ENCODE measurements around the gene ERCC2. TPM values are rescaled to one million over a fixed set of nuclear protein-coding genes. Genes with fewer than 3 reads are reported as not detected.

The ERCC2 gene
- total and polyA plus RNA-seq, 4 donors: 3.3 to 8.7 (median 8.2) TPM

- H3K27me3 ChIP-seq (ENCODE audit: control insufficient read depth in 4 of 4, insufficient read depth in 4 of 4, low read length in 3 of 4): no peaks in the 10 kb centered on the region
- no peak for DNase-seq (ENCODE audit: low spot score)
- H3K4me3 ChIP-seq (ENCODE audit: low read depth in 1 of 3, low read length in 3 of 3): no peak overlapping the region
- no peak overlapping the region for H3K27ac ChIP-seq (ENCODE audit: low read depth in 1 of 2, low read length in 2 of 2)
- H3K9me3 ChIP-seq (ENCODE audit: control insufficient read depth in 4 of 4, low read length in 3 of 4): no peaks in the 10 kb centered on the region
- TF ChIP-seq, protein P1, sequence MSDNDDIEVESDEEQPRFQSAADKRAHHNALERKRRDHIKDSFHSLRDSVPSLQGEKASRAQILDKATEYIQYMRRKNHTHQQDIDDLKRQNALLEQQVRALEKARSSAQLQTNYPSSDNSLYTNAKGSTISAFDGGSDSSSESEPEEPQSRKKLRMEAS (IDR thresholded peaks at IDR 0.05): no peak
- TF ChIP-seq HNF4G (IDR thresholded peaks at IDR 0.05): no peak
- TF ChIP-seq CTCF (IDR thresholded peaks at IDR 0.05; ENCODE audit: low read depth, low read length, missing input control): no peak
- WGBS: 98% methylated on average over 4 of the region's 4 CpGs
- no peak overlapping the region for H3K9ac ChIP-seq (ENCODE audit: low read depth in 1 of 2, low read length in 2 of 2)
- peaks cover 0 to 4% (median 0%) of the 10 kb centered on the region in 4 donors for H3K36me3 ChIP-seq (ENCODE audit: control insufficient read depth in 4 of 4, insufficient read depth in 3 of 4, low read depth in 1 of 4, low read length in 3 of 4)
- H3K4me1 ChIP-seq (ENCODE audit: control insufficient read depth in 4 of 4, insufficient read depth in 4 of 4, low read length in 3 of 4): peaks cover 0 to 8% (median 5%) of the 10 kb centered on the region in 4 donors
These were observed 2.2 kb downstream of the ERCC2 start for GRCh38 chr19:45368127-45368526.

DNA sequence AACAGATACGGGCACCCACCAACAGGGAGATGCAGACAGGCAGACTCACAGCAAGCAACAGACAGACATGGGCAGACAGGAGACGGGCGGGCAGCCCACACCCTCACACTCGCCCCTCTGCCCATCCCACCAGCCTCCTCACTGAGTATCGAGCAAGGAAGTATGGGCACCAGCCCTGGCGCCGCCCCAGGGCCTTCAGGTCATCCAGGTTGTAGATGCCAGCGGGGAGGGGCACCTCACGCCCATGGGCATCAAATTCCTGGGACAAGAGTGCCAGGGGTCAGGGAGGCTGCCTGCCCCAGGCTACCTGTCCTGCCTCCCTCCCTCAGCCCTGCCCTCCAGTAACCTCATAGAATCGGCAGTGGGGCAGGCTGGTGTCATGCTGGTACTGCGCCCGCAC, 5.7 kb downstream of the ERCC2 start:
- Histone ChIP-seq H3K27ac (ENCODE audit: low read depth in 1 of 2, low read length in 2 of 2) (no peak overlapping the region), H3K4me1 (ENCODE audit: control insufficient read depth in 4 of 4, insufficient read depth in 4 of 4, low read length in 3 of 4) (peaks cover 0 to 3% (median under 1%) of the 10 kb centered on the region in 4 donors), H3K9me3 (ENCODE audit: control insufficient read depth in 4 of 4, low read length in 3 of 4) (no peaks in the 10 kb centered on the region), H3K27me3 (ENCODE audit: control insufficient read depth in 4 of 4, insufficient read depth in 4 of 4, low read length in 3 of 4) (no peaks in the 10 kb centered on the region), H3K36me3 (ENCODE audit: control insufficient read depth in 4 of 4, insufficient read depth in 3 of 4, low read depth in 1 of 4, low read length in 3 of 4) (peaks cover 0 to 14% (median 3%) of the 10 kb centered on the region in 4 donors), H3K4me3 (ENCODE audit: low read depth in 1 of 3, low read length in 3 of 3) (no peak overlapping the region), H3K9ac (ENCODE audit: low read depth in 1 of 2, low read length in 2 of 2) (no peak overlapping the region)
- TF ChIP-seq HNF4G (IDR thresholded peaks at IDR 0.05) (no peak), JUND (IDR thresholded peaks at IDR 0.05) (no peak), FOXA1 (IDR thresholded peaks at IDR 0.05) (no peak), CTCF (IDR thresholded peaks at IDR 0.05; ENCODE audit: low read depth, low read length, missing input control) (no peak), TAF1 (conservative IDR thresholded peaks at IDR 0.05) (no peak)
- DNase-seq (ENCODE audit: low spot score): no peak
- 93% methylated on average over 12 of the region's 12 CpGs for whole genome bisulfite sequencing

GRCh38 chr19:45363861-45364459, 6.4 kb downstream of the ERCC2 start:
- 94% methylated on average over 44 of the region's 44 CpGs for whole genome bisulfite sequencing
- H3K4me1 ChIP-seq (ENCODE audit: control insufficient read depth in 4 of 4, insufficient read depth in 4 of 4, low read length in 3 of 4): no peaks in the 10 kb centered on the region
- no peak overlapping the region for H3K27ac ChIP-seq (ENCODE audit: low read depth in 1 of 2, low read length in 2 of 2)
- peaks cover 0 to 18% (median 3%) of the 10 kb centered on the region in 4 donors for H3K36me3 ChIP-seq (ENCODE audit: control insufficient read depth in 4 of 4, insufficient read depth in 3 of 4, low read depth in 1 of 4, low read length in 3 of 4)
- TF ChIP-seq RAD21 (IDR thresholded peaks at IDR 0.05) (no peak), HNF4A (conservative IDR thresholded peaks at IDR 0.05) (no peak), REST (IDR thresholded peaks at IDR 0.05) (no peak), HNF4G (IDR thresholded peaks at IDR 0.05) (no peak), GABPA (IDR thresholded peaks at IDR 0.05 in 1 of 2, conservative IDR thresholded peaks at IDR 0.05 in 1 of 2) (no peak), FOXA2 (IDR thresholded peaks at IDR 0.05) (no peak), EGR1 (IDR thresholded peaks at IDR 0.05; ENCODE audit: low read depth in 2 of 2) (no peak), YY1 (IDR thresholded peaks at IDR 0.05) (no peak), SP1 (IDR thresholded peaks at IDR 0.05) (no peak), TAF1 (conservative IDR thresholded peaks at IDR 0.05) (no peak), JUND (IDR thresholded peaks at IDR 0.05) (no peak), FOXA1 (IDR thresholded peaks at IDR 0.05) (no peak)
- TF ChIP-seq, protein P2, sequence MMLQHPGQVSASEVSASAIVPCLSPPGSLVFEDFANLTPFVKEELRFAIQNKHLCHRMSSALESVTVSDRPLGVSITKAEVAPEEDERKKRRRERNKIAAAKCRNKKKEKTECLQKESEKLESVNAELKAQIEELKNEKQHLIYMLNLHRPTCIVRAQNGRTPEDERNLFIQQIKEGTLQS (IDR thresholded peaks at IDR 0.05): no peak
- DNase-seq (ENCODE audit: low spot score): no peak
- H3K4me3 ChIP-seq (ENCODE audit: low read depth in 1 of 3, low read length in 3 of 3): no peak overlapping the region
- H3K9ac ChIP-seq (ENCODE audit: low read depth in 1 of 2, low read length in 2 of 2): no peak overlapping the region
- H3K27me3 ChIP-seq (ENCODE audit: control insufficient read depth in 4 of 4, insufficient read depth in 4 of 4, low read length in 3 of 4): no peaks in the 10 kb centered on the region
- H3K9me3 ChIP-seq (ENCODE audit: control insufficient read depth in 4 of 4, low read length in 3 of 4): no peaks in the 10 kb centered on the region

All from liver (tissue), 9 donors.